Activated naive CD4-positive, alpha-beta T cell treated with Interleukin-2 at 50 U/mL for 16 hours (primary cell): ENCODE data around the gene RALA.
"Not testable (repeated sequence)": the region's sequence is repeated elsewhere in the genome, so short reads cannot be mapped to it uniquely, and the experiment has no call there.

Experiments
- DNase-seq: peaks from one replicate; pipeline ENCODE4 v3.0.0-alpha.2; 2020

The RALA gene

GRCh38 chr7:39650676-39651075, 27.3 kb downstream of the RALA start:
- no peak for DNase-seq

GRCh38 chr7:39651265-39651664, 27.9 kb downstream of the RALA start:
- no peak for DNase-seq

GRCh38 chr7:39656415-39656814, 33.0 kb downstream of the RALA start:
- no peak for DNase-seq

- no peak for DNase-seq
Measured at GRCh38 chr7:39659356-39660013, 36.1 kb downstream of the RALA start.

- DNase-seq = no peak
Measured at GRCh38 chr7:39661960-39662359, 38.6 kb downstream of the RALA start.

- DNase-seq = no peak
Measured at GRCh38 chr7:39663263-39663662, 39.9 kb downstream of the RALA start.

GRCh38 chr7:39664057-39664456, 40.7 kb downstream of the RALA start:
- no peak for DNase-seq

GRCh38 chr7:39664585-39664984, 41.2 kb downstream of the RALA start:
- no peak for DNase-seq

GRCh38 chr7:39666562-39666961, 43.2 kb downstream of the RALA start:
- no peak for DNase-seq

- no peak for DNase-seq
Measured at GRCh38 chr7:39667341-39667923, 44.1 kb downstream of the RALA start.

- not testable (repeated sequence) for DNase-seq
Measured at GRCh38 chr7:39668280-39668679, 44.9 kb downstream of the RALA start.

GRCh38 chr7:39670052-39670451, 46.7 kb downstream of the RALA start:
- DNase-seq = no peak

- no peak for DNase-seq
Measured at GRCh38 chr7:39670934-39671333, 47.6 kb downstream of the RALA start.

- no peak for DNase-seq
Measured at GRCh38 chr7:39672176-39672575, 48.8 kb downstream of the RALA start.

- no peak for DNase-seq
Measured at GRCh38 chr7:39673868-39674267, 50.5 kb downstream of the RALA start.

GRCh38 chr7:39674406-39674805, 51.0 kb downstream of the RALA start:
- no peak for DNase-seq

GRCh38 chr7:39676346-39676745, 53.0 kb downstream of the RALA start:
- no peak for DNase-seq

- no peak for DNase-seq
Measured at GRCh38 chr7:39678930-39679709, 55.7 kb downstream of the RALA start.

- DNase-seq = not testable (repeated sequence)
Measured at GRCh38 chr7:39679874-39680273, 56.5 kb downstream of the RALA start.

GRCh38 chr7:39681887-39682441, 58.6 kb downstream of the RALA start:
- DNase-seq = no peak

- no peak for DNase-seq
Measured at GRCh38 chr7:39683216-39683845, 60.0 kb downstream of the RALA start.

GRCh38 chr7:39686261-39686924, 63.0 kb downstream of the RALA start:
- DNase-seq = no peak
